Lower leg skin (tissue), 3 donors: ENCODE measurements around the gene SCYL1.

Experiments
- CTCF ChIP-seq, 3 donors: fragments of 450-650 bp; IDR thresholded peaks; one replicate each; pipeline ENCODE4 v1.5.1; 2016; ENCODE audit warnings: antibody characterized with exemption in 3 of 3, mild to moderate bottlenecking in 3 of 3, moderate library complexity in 2 of 3
- POLR2A ChIP-seq, 2 donors: fragments of 450-650 bp; IDR thresholded peaks; one replicate each; pipeline ENCODE4 v1.6.1; 2016 to 2017; ENCODE audit warnings: antibody characterized with exemption in 2 of 2, mild to moderate bottlenecking in 1 of 2, moderate library complexity in 1 of 2

- no peak for TF ChIP-seq CTCF (IDR thresholded peaks at IDR 0.05)
- TF ChIP-seq POLR2A (IDR thresholded peaks at IDR 0.05): no peak
These were observed 33.1 kb upstream of the SCYL1 start for GRCh38 chr11:65491614-65492386.
